GM19438 (cell line): Measurements from ENCODE around the gene LY6G6F.

Experiments used
- ATAC-seq: cut with Tn5 transposase; IDR thresholded peaks from one replicate; pipeline ENCODE4 v1.9.1; 2021; ENCODE audit warnings: low read depth; ENCODE audit not compliant: unreplicated experiment

The LY6G6F gene

GRCh38 chr6:31676322-31676903 lies 30.3 kb upstream of the LY6G6F start:
- ATAC-seq: no peak

- ATAC-seq: no peak
These were observed 29.8 kb upstream of the LY6G6F start for GRCh38 chr6:31676904-31677303.

- ATAC-seq: no peak
These were observed 28.7 kb upstream of the LY6G6F start for GRCh38 chr6:31677955-31678354.

DNA sequence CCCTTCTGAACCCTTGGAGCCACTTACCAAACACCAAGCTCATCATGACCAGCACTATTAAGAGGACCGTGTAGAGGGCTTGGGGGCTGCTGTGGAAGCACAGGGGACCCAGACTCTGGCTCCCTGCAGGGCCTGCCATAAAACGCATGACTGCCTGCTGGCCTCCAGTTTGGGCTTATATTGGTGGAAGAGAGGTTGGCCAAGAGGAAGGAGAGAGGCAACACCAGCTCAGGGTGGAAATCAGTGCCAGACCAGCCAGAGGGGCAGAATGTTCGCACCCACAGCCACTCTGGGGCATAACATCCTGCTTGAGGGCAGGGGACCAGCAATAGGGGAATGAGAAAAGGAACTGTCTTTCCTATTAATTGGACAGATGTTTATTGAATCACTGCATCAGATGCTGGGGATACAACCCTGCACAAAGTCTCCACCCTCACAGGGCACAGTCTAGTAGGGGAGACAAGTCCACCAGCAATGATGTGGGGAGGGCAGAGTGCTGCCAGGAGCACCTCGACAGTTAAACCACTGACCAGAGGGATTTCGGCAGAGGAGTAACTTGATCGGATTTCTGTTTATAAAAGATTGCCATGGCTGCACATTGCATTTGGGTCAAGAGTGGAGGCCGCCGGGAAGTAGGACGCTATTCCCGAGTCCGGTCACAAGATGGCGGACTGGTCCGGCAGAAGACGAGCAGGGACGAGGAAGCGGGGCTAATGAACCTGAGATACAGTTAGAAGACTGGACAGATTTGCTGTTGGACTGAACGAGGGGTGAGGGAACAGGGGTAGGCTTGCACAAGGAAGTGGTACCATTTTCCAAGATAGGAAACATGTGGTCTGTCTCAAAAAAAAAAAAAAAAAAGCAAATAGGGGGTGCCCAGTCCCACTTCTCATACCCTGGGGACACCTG lies 26.2 kb upstream of the LY6G6F start, which contains the start of gene LY6G5C:
TSS of gene LY6G5C (minus strand) at position 842 of the 909 bp plus-strand sequence. CDS start at position 148, 694 bp downstream.
- ATAC-seq: no peak

- ATAC-seq: no peak
These were observed 25.5 kb upstream of the LY6G6F start for GRCh38 chr6:31681135-31681671.

DNA sequence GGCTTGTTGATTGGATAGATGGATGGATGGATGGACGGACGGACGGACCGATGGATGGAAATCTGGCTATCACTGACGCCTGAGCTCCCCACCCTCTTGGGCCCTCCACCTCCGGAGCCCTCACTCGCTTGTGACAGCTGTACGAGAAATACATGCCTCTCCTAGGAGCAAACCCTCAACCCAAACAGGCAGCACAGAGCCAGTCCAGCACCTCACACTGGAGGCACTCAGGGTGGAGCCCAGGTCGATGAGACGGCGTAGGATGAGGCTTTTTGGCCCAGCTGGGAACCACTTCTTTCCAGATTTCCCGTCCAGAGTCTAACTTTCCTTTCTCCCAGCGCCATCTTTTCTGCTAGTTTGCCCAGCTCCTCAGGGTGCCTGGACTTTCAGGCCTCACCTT lies 23.1 kb upstream of the LY6G6F start:
- ATAC-seq: no peak

GRCh38 chr6:31686483-31686882 lies 20.2 kb upstream of the LY6G6F start:
- no peak for ATAC-seq

- ATAC-seq: no peak
These were observed 19.3 kb upstream of the LY6G6F start for GRCh38 chr6:31687321-31687720.

- ATAC-seq: no peak
These were observed 18.6 kb upstream of the LY6G6F start for GRCh38 chr6:31687860-31688693.

GRCh38 chr6:31689249-31690110 lies 17.2 kb upstream of the LY6G6F start:
- ATAC-seq: no peak

DNA sequence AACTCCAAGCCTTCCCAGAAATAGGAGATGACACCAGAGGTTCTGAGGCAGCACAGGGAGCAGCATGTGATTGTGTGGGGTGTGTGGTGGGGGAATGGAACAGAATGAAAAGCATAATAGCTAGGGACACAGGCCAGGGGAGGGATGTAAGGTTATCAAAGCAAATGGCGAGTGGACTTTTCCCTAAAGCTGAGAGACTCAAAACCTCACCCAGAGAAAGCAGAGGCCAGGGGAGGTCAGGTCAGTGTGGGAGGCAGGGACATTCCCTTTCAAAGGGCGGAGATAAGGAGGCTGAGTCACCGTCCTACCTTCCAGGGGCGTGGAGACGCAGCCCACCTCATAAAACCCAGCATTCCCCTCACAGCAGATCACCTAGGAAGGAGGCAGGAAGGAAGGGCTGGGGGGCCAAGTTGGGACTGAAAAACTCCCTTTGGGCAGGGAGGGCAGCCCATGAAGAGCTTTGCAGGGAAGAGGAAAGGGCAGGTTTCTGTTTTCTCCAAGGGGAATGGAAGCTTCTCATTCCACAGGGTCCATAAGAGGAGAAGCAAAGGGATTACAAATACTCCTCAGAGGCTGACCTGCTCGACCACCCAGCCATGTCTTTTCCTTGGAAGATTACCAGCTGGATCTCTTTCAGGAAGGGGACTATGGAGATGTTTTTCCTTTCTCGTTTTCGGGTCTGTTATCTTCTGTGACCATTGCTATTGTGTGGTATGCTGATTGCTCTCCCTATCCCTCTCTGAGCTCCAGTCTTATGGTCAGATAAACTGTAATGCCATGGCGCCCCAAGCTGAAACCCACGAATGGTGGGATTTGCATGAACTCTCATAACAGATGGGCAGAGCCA lies 16.2 kb upstream of the LY6G6F start:
- ATAC-seq: no peak

GRCh38 chr6:31691078-31691463 lies 15.6 kb upstream of the LY6G6F start:
- ATAC-seq: no peak

DNA sequence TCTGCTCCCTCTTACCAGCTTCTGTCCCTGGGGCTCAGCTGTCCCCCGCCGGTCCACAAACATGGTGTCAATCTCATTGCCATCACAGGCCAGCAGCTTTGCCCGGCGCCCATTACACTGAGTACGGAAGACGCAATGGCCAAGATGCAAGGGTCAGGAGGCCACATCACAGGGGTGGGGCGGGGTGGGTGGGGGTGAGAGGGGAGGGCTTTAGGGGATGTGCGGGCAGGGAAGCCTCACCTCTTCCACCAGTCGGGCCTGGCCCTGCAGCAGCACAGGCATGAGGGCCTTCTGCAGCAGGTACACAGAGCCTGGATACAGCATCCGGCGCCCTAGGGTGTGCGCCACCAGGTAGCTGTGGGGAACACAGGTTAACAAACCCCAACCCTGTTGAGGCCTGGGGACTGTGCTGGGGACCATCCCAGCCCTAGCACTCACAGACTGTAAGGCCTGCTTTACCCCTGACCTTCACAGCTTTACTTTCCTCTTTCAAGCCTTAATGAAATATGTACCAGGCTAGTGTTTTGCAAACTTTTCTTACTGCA lies 15.0 kb upstream of the LY6G6F start:
- no peak for ATAC-seq

DNA sequence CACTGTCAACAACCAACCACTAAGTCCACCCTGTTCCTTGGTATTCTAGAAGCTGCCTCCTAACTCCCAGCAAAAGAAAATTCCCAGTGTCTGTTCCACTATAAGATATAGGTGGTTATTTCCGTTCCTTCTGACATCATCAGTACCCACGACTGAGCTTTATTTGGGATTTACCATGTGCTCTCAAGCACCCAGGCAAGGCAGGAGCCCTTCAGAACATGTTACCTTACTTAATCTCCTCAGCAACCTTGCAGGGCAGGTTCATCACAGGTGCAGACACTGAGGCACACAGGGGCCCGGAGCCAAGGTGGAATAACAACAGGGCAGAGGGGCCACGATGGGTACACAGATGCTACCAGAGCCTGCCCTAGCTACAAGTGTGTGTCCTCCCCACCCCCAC lies 14.3 kb upstream of the LY6G6F start:
- ATAC-seq: no peak

GRCh38 chr6:31692886-31693285 lies 13.8 kb upstream of the LY6G6F start:
- ATAC-seq: no peak

DNA sequence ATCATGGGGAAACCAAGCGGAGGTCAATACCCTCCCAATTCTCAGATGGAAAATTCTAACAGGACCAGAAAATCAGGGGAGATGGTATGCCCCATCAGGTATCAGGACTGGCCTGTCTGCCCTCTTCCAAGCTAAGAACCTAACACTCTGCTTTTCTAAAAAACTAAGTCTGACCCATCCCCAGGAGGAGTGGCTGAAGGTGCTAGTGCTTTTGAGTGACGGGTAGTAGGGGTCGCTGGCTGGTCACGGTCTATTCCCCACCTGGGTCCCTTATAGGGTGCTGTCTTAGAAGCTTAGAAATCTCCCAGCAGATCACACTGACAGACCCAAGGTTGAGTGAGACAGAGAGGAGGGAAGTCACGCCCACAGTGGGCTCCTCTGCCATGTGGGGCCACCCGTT lies 13.1 kb upstream of the LY6G6F start:
- no peak for ATAC-seq

DNA sequence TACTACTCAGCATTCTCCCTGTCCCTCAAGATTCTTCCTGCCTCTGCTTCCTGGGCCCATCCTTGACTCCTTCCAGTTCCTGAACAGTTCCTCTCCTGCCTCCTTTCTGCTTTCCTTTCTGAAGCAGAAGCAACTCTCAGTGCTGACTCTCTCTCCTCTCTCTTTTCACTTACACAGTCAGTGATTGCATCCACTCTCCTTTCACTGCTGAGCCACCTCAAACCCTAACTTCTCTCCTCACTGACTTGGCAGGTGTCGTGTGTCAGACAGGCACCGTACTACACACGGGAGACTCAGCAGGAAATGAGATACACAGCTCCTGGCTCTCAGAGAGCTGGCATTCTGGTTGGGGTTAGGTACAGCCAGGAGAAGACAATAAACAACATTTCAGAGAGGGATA lies 9.1 kb upstream of the LY6G6F start:
- ATAC-seq: no peak

GRCh38 chr6:31700740-31701401 lies 5.8 kb upstream of the LY6G6F start:
- ATAC-seq: no peak
